ENCODE measurements around the gene ACACA. TPM values are rescaled to one million over a fixed set of nuclear protein-coding genes. Genes with fewer than 3 reads are reported as not detected.

The ACACA gene
- total RNA-seq, 2 experiments from 2014 or later: 45.1 to 45.9 TPM

- H3K36me3 Mint-ChIP-seq: peaks cover 3% of the 10 kb centered on the region
- no peaks in the 10 kb centered on the region for H3K9me3 Mint-ChIP-seq
- H3K27ac Mint-ChIP-seq: no peak overlapping the region
- DNase-seq (no peak), ATAC-seq (ENCODE audit: low read depth) (no peak)
- POLR2A ChIA-PET: no interaction called here
- H3K4me3 Mint-ChIP-seq: no peak overlapping the region
- peaks cover 7% of the 10 kb centered on the region for H3K4me1 Mint-ChIP-seq
- H3K27me3 Mint-ChIP-seq: no peaks in the 10 kb centered on the region
Observed at GRCh38 chr17:37048811-37049210, 357.8 kb downstream of the ACACA start.

GRCh38 chr17:37047631-37048104 is 359.0 kb downstream of the ACACA start:
- DNase-seq: peak; percentile 74
- H3K27me3 Mint-ChIP-seq: no peaks in the 10 kb centered on the region
- no peak overlapping the region for H3K4me3 Mint-ChIP-seq
- H3K4me1 Mint-ChIP-seq: peaks cover 10% of the 10 kb centered on the region
- H3K27ac Mint-ChIP-seq: no peak overlapping the region
- H3K9me3 Mint-ChIP-seq: no peaks in the 10 kb centered on the region
- peak; percentile 81 for ATAC-seq (ENCODE audit: low read depth)
- peaks cover 7% of the 10 kb centered on the region for H3K36me3 Mint-ChIP-seq
- POLR2A ChIA-PET: no interaction called here

GRCh38 chr17:37045351-37045922 is 361.2 kb downstream of the ACACA start:
- peaks cover 7% of the 10 kb centered on the region for H3K36me3 Mint-ChIP-seq
- no peaks in the 10 kb centered on the region for H3K27me3 Mint-ChIP-seq
- no peak overlapping the region for H3K27ac Mint-ChIP-seq
- DNase-seq (no peak), ATAC-seq (ENCODE audit: low read depth) (no peak)
- no peaks in the 10 kb centered on the region for H3K9me3 Mint-ChIP-seq
- H3K4me3 Mint-ChIP-seq: no peak overlapping the region
- POLR2A ChIA-PET: interaction anchor here (0.6 kb wide), 1 partner anchor 33 kb away, joined by 3 read pairs; no protein-coding TSS in a partner anchor
- H3K4me1 Mint-ChIP-seq: peaks cover 10% of the 10 kb centered on the region

GRCh38 chr17:37043201-37043600 is 363.4 kb downstream of the ACACA start:
- Mint-ChIP-seq H3K27ac (no peak overlapping the region), H3K36me3 (peaks cover 7% of the 10 kb centered on the region), H3K4me3 (no peak overlapping the region), H3K27me3 (no peaks in the 10 kb centered on the region), H3K4me1 (peaks cover 10% of the 10 kb centered on the region), H3K9me3 (no peaks in the 10 kb centered on the region)
- DNase-seq (no peak), ATAC-seq (ENCODE audit: low read depth) (no peak)
- POLR2A ChIA-PET: no interaction called here

GRCh38 chr17:37041932-37042331 is 364.7 kb downstream of the ACACA start:
- Mint-ChIP-seq H3K27ac (no peak overlapping the region), H3K36me3 (peaks cover 13% of the 10 kb centered on the region), H3K9me3 (no peaks in the 10 kb centered on the region), H3K4me1 (peaks cover 6% of the 10 kb centered on the region), H3K27me3 (no peaks in the 10 kb centered on the region), H3K4me3 (no peak overlapping the region)
- no peak for DNase-seq
- ATAC-seq (ENCODE audit: low read depth): no peak
- POLR2A ChIA-PET: no interaction called here

- Mint-ChIP-seq H3K27ac (no peak overlapping the region), H3K27me3 (no peaks in the 10 kb centered on the region), H3K4me1 (peaks cover 6% of the 10 kb centered on the region), H3K4me3 (no peak overlapping the region), H3K9me3 (no peaks in the 10 kb centered on the region), H3K36me3 (peaks cover 12% of the 10 kb centered on the region)
- DNase-seq (no peak), ATAC-seq (ENCODE audit: low read depth) (no peak)
- POLR2A ChIA-PET: no interaction called here
Observed at GRCh38 chr17:37039269-37039668, 367.4 kb downstream of the ACACA start.

- H3K27me3 Mint-ChIP-seq: no peaks in the 10 kb centered on the region
- peaks cover 2% of the 10 kb centered on the region for H3K4me1 Mint-ChIP-seq
- H3K27ac Mint-ChIP-seq: no peak overlapping the region
- POLR2A ChIA-PET: no interaction called here
- no peak for DNase-seq
- no peaks in the 10 kb centered on the region for H3K9me3 Mint-ChIP-seq
- ATAC-seq (ENCODE audit: low read depth): no peak
- H3K4me3 Mint-ChIP-seq: no peak overlapping the region
- H3K36me3 Mint-ChIP-seq: peaks cover 6% of the 10 kb centered on the region
Observed at GRCh38 chr17:37037590-37038155, 369.0 kb downstream of the ACACA start.

Other genes with a start within 250 kb of the ACACA start
- gene C17orf78, start 30.9 kb downstream of the ACACA start, total RNA-seq: not detected
- gene TADA2A, start 50 bp upstream of the ACACA start, total RNA-seq: 10 to 100 TPM; 34.5 to 35.8 TPM
- gene DUSP14, start 83.1 kb upstream of the ACACA start, total RNA-seq: 1 to 10 TPM; 7.2 to 7.7 TPM
- 100 to 1,000 TPM; 123 to 137 TPM for gene SYNRG, start 202.6 kb upstream of the ACACA start, total RNA-seq
- gene DDX52, start 236.6 kb upstream of the ACACA start, total RNA-seq: 10 to 100 TPM; 22.7 to 29.6 TPM